H1 (cell line): ENCODE measurements around the gene CCDC47. TPM values are rescaled to one million over a fixed set of nuclear protein-coding genes. Genes with fewer than 3 reads are reported as not detected.

Source experiments
- CBX5 ChIP-seq: fragments of 300-800, 300-1000 bp; sonication (generic); IDR thresholded peaks from 2 replicates; pipeline ENCODE4 v1.7.1; 2016; ENCODE audit warnings: antibody characterized with exemption, low read length, low read depth
- CBX8 ChIP-seq: fragments of 300-800, 300-1000 bp; sonication (generic); IDR thresholded peaks from 2 replicates; pipeline ENCODE4 v1.7.1; 2016; ENCODE audit warnings: low read depth, low read length, borderline replicate concordance
- CHD2 ChIP-seq: IDR thresholded peaks from 2 replicates; pipeline ENCODE4 v1.6.1; 2012; ENCODE audit warnings: low read length, improper control_type of control experiment
- CHD7 ChIP-seq: fragments of 300-600 bp; sonication (generic); IDR thresholded peaks from 2 replicates; pipeline ENCODE4 v1.7.1; 2012; ENCODE audit warnings: low read length, moderate library complexity, mild to moderate bottlenecking, inconsistent platforms; ENCODE audit not compliant: insufficient replicate concordance
- JUN ChIP-seq: IDR thresholded peaks from 2 replicates; pipeline ENCODE4 v1.6.1; 2011; ENCODE audit warnings: low read depth, mild to moderate bottlenecking, improper control_type of control experiment, low read length
- KDM4A ChIP-seq: IDR thresholded peaks from one replicate; pipeline ENCODE4 v1.7.1; 2012; ENCODE audit warnings: low read depth, mild to moderate bottlenecking, moderate library complexity, low read length, inconsistent platforms; ENCODE audit not compliant: severe bottlenecking
- POU5F1 ChIP-seq: IDR thresholded peaks from 2 replicates; pipeline ENCODE4 v1.6.1; 2011; ENCODE audit warnings: low read depth, mild to moderate bottlenecking, low read length, moderate library complexity
- SAP30 ChIP-seq: fragments of 300-600 bp; sonication (generic); IDR thresholded peaks from 2 replicates; pipeline ENCODE4 v1.7.1; 2012; ENCODE audit warnings: low read length, moderate library complexity, mild to moderate bottlenecking, inconsistent platforms; ENCODE audit not compliant: insufficient read depth, insufficient replicate concordance
- SP4 ChIP-seq: IDR thresholded peaks from 2 replicates; pipeline ENCODE4 v1.6.1; 2012; ENCODE audit warnings: low read length, inconsistent platforms
- TAF1 ChIP-seq: IDR thresholded peaks from 2 replicates; pipeline ENCODE4 v1.6.1; 2011; ENCODE audit warnings: mild to moderate bottlenecking, low read depth, low read length
- TEAD4 ChIP-seq: IDR thresholded peaks from 2 replicates; pipeline ENCODE4 v1.6.1; 2012; ENCODE audit warnings: low read depth, low read length, inconsistent platforms, mixed read lengths
- polyA plus RNA-seq, 7 experiments: library from polyadenylated mRNA; depleted of rRNA in 3 of 7; stranded (reverse) in 5 of 7; unstranded in 2 of 7; fragments of >200 nt in 5 of 7; fragments of 200-250 nt in 2 of 7; gene quantifications; 1 replicate in 5 of 7; 2 replicates in 1 of 7; 4 replicates in 1 of 7; pipeline versions ENCODE4 v1.2.1 to v1.2.3, GENCODE V29; 2011 to 2013; ENCODE audit warnings: missing spikeins in 2 of 7, mixed read lengths in 2 of 7
- total RNA-seq: library from RNA; stranded (reverse); fragmentation: NEBNext Ultra II Directional; extraction: Animal tissue kit (Norgen Biotek cat#: 25700); gene quantifications from 2 replicates; pipeline ENCODE4 v1.2.1, GENCODE V29; 2021
- TF ChIP-seq, protein P1 (sequence below): IDR thresholded peaks from 2 replicates; pipeline ENCODE4 v1.6.1; 2011; ENCODE audit warnings: low read depth, mild to moderate bottlenecking, low read length; ENCODE audit not compliant: insufficient read depth

Gene CCDC47
- total and polyA plus RNA-seq, 2 of the 8 experiments (the other 6 are each of a cell fraction or from before 2014, with no cell fraction given), result 21.2 to 83.1 TPM

DNA sequence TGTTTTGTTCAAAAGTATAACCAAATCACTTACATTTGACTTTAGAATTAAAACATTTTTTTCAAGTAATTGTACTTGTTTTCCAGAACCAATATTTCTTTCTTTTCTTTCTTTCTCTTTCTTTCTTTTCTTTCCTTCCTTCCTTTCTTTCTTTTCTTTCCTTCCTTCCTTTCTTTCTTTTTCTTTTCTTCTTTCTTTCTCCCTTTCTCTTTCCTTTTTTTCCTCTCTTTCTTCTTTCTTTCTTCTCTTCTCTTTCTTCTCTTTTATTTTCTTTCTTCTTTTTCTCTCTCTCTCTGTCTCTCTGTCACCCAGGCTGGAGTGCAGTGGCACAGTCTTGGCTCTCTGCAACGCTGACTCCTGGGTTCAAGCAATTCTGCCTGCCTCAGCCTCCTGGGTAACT is 27.4 kb upstream of the CCDC47 start (continued):
- TF ChIP-seq CHD7, result no peak
- TF ChIP-seq CHD2, result no peak
- TF ChIP-seq SAP30, result no peak
- TF ChIP-seq TAF1, result no peak
- no peak for TF ChIP-seq SP4
- TF ChIP-seq, protein P1, sequence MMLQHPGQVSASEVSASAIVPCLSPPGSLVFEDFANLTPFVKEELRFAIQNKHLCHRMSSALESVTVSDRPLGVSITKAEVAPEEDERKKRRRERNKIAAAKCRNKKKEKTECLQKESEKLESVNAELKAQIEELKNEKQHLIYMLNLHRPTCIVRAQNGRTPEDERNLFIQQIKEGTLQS, result no peak
- TF ChIP-seq JUN, result no peak
- no peak for TF ChIP-seq POU5F1
- no peak for TF ChIP-seq TEAD4
- TF ChIP-seq CBX8, result no peak
- TF ChIP-seq CBX5, result no peak
- no peak for TF ChIP-seq KDM4A
